Left lung (tissue), 10 donors: ENCODE results near the gene PCNT. TPM values are rescaled to one million over a fixed set of nuclear protein-coding genes. Genes with fewer than 3 reads are reported as not detected.
A peak's percentile ranks its signal among the peaks of the same experiment; 100 is the strongest.

Source experiments
- ATAC-seq: fragments of 200-7000 bp; cut with Tn5 transposase; one replicate; pipeline ENCODE4 v1.9.1; 2020; ENCODE audit warnings: moderate library complexity
- DNase-seq, 4 donors: peaks; one replicate each; pipeline ENCODE4 v3.0.0-alpha.2; 2013 to 2020
- H3K27ac ChIP-seq, 2 donors: fragments of 200-600 bp; sonication (generic) in 1 of 2; one replicate each; pipeline versions ENCODE4 v1.5.0 to v1.8.0; 2020 to 2021
- H3K27me3 ChIP-seq, 2 donors: fragments of 200-600 bp; sonication (generic) in 1 of 2; one replicate each; pipeline versions ENCODE4 v1.5.0 to v1.8.0; 2020 to 2021
- H3K36me3 ChIP-seq, 2 donors: fragments of 200-600 bp; sonication (generic) in 1 of 2; one replicate each; pipeline versions ENCODE4 v1.5.0 to v1.8.0; 2020 to 2021
- H3K4me1 ChIP-seq, 2 donors: fragments of 200-600 bp; one replicate each; pipeline ENCODE4 v1.8.0; 2021
- H3K4me3 ChIP-seq, 2 donors: fragments of 200-600 bp; sonication (generic) in 1 of 2; one replicate each; pipeline versions ENCODE4 v1.5.0 to v1.8.0; 2020 to 2021; ENCODE audit warnings: mild to moderate bottlenecking in 1 of 2
- H3K9me3 ChIP-seq, 2 donors: fragments of 200-600 bp; sonication (generic) in 1 of 2; one replicate each; pipeline versions ENCODE4 v1.5.0 to v1.8.0; 2020 to 2021
- CTCF ChIP-seq, 2 donors: fragments of 200-600 bp; sonication (generic) in 1 of 2; IDR thresholded peaks; one replicate each; pipeline versions ENCODE4 v1.5.0 to v1.8.0; 2021; ENCODE audit warnings: antibody characterized with exemption in 2 of 2
- intact Hi-C, 2 donors: fragments of 100-400 bp; cut with DNase I; formaldehyde crosslinking; loops; one replicate each; pipeline versions ENCODE4 v1.11.2 to v1.14.2; 2022
- polyA plus RNA-seq, 6 donors: library from polyadenylated mRNA; unstranded; fragments of 120-200 nt; gene quantifications; one replicate each; pipeline ENCODE4 v1.2.1, GENCODE V29; 2013; ENCODE audit not compliant: insufficient read length in 6 of 6
- total RNA-seq, 2 donors: library from RNA; stranded (reverse); fragmentation: NEBNext Ultra II Directional; extraction: Animal tissue kit (Norgen Biotek cat#: 25700); gene quantifications; one replicate each; pipeline ENCODE4 v1.2.1, GENCODE V29; 2021
- donor health status: DM: no; HTN: yes; CAD: no.
- donor health status: DM: no; HTN: no; CAD: no.

PCNT gene
- total and polyA plus RNA-seq, 8 donors = 25.7 to 35.4 (median 32.4) TPM

GRCh38 chr21:46381541-46381940 lies 57.6 kb downstream of the PCNT start:
- H3K4me3 ChIP-seq = no peak overlapping the region
- H3K4me1 ChIP-seq = no peaks in the 10 kb centered on the region
- no peaks in the 10 kb centered on the region for H3K9me3 ChIP-seq
- ATAC-seq (no peak), DNase-seq (no peak)
- peaks cover 0 to 57% of the 10 kb centered on the region in 2 donors for H3K36me3 ChIP-seq
- no peaks in the 10 kb centered on the region for H3K27me3 ChIP-seq
- no peak overlapping the region for H3K27ac ChIP-seq
- no peak for TF ChIP-seq CTCF (IDR thresholded peaks at IDR 0.05)
- intact Hi-C loops = no loop called here

- Histone ChIP-seq H3K9me3 (no peaks in the 10 kb centered on the region), H3K4me1 (no peaks in the 10 kb centered on the region), H3K36me3 (peaks cover 0 to 63% of the 10 kb centered on the region in 2 donors), H3K27me3 (no peaks in the 10 kb centered on the region), H3K4me3 (no peak overlapping the region), H3K27ac (no peak overlapping the region)
- no peak for TF ChIP-seq CTCF (IDR thresholded peaks at IDR 0.05)
- ATAC-seq (no peak), DNase-seq (peak in 1 of 4 donors; percentile 39)
- intact Hi-C loops = no loop called here
Measured at GRCh38 chr21:46384556-46384955, 60.6 kb downstream of the PCNT start.

- Histone ChIP-seq H3K4me1 (no peaks in the 10 kb centered on the region), H3K27ac (no peak overlapping the region), H3K36me3 (peaks cover 0 to 77% of the 10 kb centered on the region in 2 donors), H3K27me3 (no peaks in the 10 kb centered on the region), H3K4me3 (no peak overlapping the region), H3K9me3 (no peaks in the 10 kb centered on the region)
- ATAC-seq (no peak), DNase-seq (peak in 1 of 4 donors; percentile 65)
- intact Hi-C loops = no loop called here
- no peak for TF ChIP-seq CTCF (IDR thresholded peaks at IDR 0.05)
Measured at GRCh38 chr21:46385846-46386733, 62.1 kb downstream of the PCNT start.

- intact Hi-C loops = no loop called here
- peak in 1 of 4 donors; percentile 42 for DNase-seq
- Histone ChIP-seq H3K4me3 (no peak overlapping the region), H3K36me3 (peaks cover 0 to 76% of the 10 kb centered on the region in 2 donors), H3K27ac (no peak overlapping the region), H3K27me3 (no peaks in the 10 kb centered on the region), H3K9me3 (no peaks in the 10 kb centered on the region), H3K4me1 (no peaks in the 10 kb centered on the region)
- TF ChIP-seq CTCF (IDR thresholded peaks at IDR 0.05) = no peak
- ATAC-seq = no peak
Measured at GRCh38 chr21:46386734-46387088, 62.8 kb downstream of the PCNT start.

- intact Hi-C loops = no loop called here
- DNase-seq = peak in 1 of 4 donors; percentile 72
- Histone ChIP-seq H3K27me3 (no peaks in the 10 kb centered on the region), H3K4me3 (no peak overlapping the region), H3K4me1 (no peaks in the 10 kb centered on the region), H3K36me3 (peaks cover 0 to 86% of the 10 kb centered on the region in 2 donors), H3K9me3 (no peaks in the 10 kb centered on the region), H3K27ac (no peak overlapping the region)
- ATAC-seq = no peak
- TF ChIP-seq CTCF (IDR thresholded peaks at IDR 0.05) = no peak
Measured at GRCh38 chr21:46388206-46388880, 64.4 kb downstream of the PCNT start.
